K562 (cell line): ENCODE measurements around the gene ID2. TPM values are rescaled to one million over a fixed set of nuclear protein-coding genes. Genes with fewer than 3 reads are reported as not detected.

Experiments
- ATAC-seq: fragments of 200-7000 bp; cut with Tn5 transposase; 3 replicates; pipeline ENCODE4 v1.9.1; 2020; ENCODE audit warnings: moderate library complexity
- BruUV-seq: library from RNA; stranded (reverse); fragments of 400-500 nt; replicated peaks from 2 replicates; lab custom pipeline; 2021; lab: Mats Ljungman, UMichigan
- CTCF ChIA-PET: fragments of 300-600 bp; formaldehyde crosslinking; extraction: SDS; loops from one replicate; lab custom pipeline; 2021; ENCODE audit warnings: low intra/inter-chr PET ratio; lab: Yijun Ruan, JAX
- POLR2A ChIA-PET: fragments of 300-600, 350-650 bp; sonication (Branson Sonifier 250); formaldehyde crosslinking; extraction: SDS; loops from one replicate; lab custom pipeline; 2021; ENCODE audit warnings: antibody characterized with exemption, inconsistent platforms; lab: Yijun Ruan, JAX
- DNase-seq, 4 experiments: peaks; one replicate each; pipeline versions ENCODE4 v3.0.0 to v3.0.0-alpha.2; 2011 to 2018; ENCODE audit warnings: low spot score in 3 of 4, mixed read lengths in 3 of 4; ENCODE audit errors: extremely low read depth in 1 of 4
- FAIRE-seq: peaks from 2 replicates; lab custom pipeline; 2011; peaks lifted over from hg19 to GRCh38; lab: Jason Lieb, UNC
- H2AFZ ChIP-seq: 2 replicates; pipeline ENCODE4 v1.6.0; 2011; ENCODE audit warnings: low read depth, low read length, control low read depth, inconsistent platforms
- H3K27ac ChIP-seq: fragments of 200-600 bp; 3 replicates; pipeline ENCODE4 v1.8.0; 2011; ENCODE audit warnings: low read depth, mild to moderate bottlenecking, control low read depth, inconsistent platforms, low read length, moderate library complexity, mixed read lengths; ENCODE audit errors: extremely low read depth
- H3K27me3 ChIP-seq, 2 experiments: fragments of 300-600 bp in 1 of 2; 2 replicates in 1 of 2; 3 replicates in 1 of 2; pipeline versions ENCODE4 v1.6.0 to v1.8.0; 2011; ENCODE audit warnings: inconsistent platforms in 2 of 2, low read length in 2 of 2, mild to moderate bottlenecking in 1 of 2, mixed read lengths in 1 of 2, moderate library complexity in 1 of 2; ENCODE audit not compliant: control insufficient read depth in 2 of 2, insufficient read depth in 2 of 2
- H3K36me3 ChIP-seq: fragments of 300-600 bp; 3 replicates; pipeline ENCODE4 v1.8.0; 2011; ENCODE audit warnings: mild to moderate bottlenecking, low read length, inconsistent platforms; ENCODE audit not compliant: control insufficient read depth, insufficient read depth
- H3K4me1 ChIP-seq, 2 experiments: fragments of 200-600 bp in 1 of 2; replicated peaks in 1 of 2; 2 replicates in 1 of 2; 3 replicates in 1 of 2; pipeline versions ENCODE4 v1.5.1 to v1.8.0; 2011; ENCODE audit warnings: inconsistent platforms in 2 of 2, low read length in 2 of 2, mild to moderate bottlenecking in 1 of 2, mixed read lengths in 1 of 2, moderate library complexity in 1 of 2; ENCODE audit not compliant: control insufficient read depth in 2 of 2, insufficient read depth in 2 of 2
- H3K4me2 ChIP-seq: 2 replicates; pipeline ENCODE4 v1.6.1; 2011; ENCODE audit warnings: low read length, control low read depth, inconsistent platforms, mixed read lengths; ENCODE audit not compliant: insufficient read depth
- H3K4me3 ChIP-seq: fragments of 200-600 bp; sonication (generic), shearing (Covaris generic); 2 replicates; pipeline ENCODE4 v1.5.1; 2016; ENCODE audit warnings: control low read depth, inconsistent platforms
- H3K79me2 ChIP-seq: fragments of 200-600 bp; 3 replicates; pipeline ENCODE4 v1.8.0; 2011; ENCODE audit warnings: low read length, inconsistent platforms; ENCODE audit not compliant: control insufficient read depth, insufficient read depth
- H3K9ac ChIP-seq, 2 experiments: 2 replicates each; pipeline versions ENCODE4 v1.6.0 to v1.6.1; 2011; ENCODE audit warnings: low read depth in 2 of 2, low read length in 2 of 2, control low read depth in 1 of 2, inconsistent platforms in 1 of 2, mild to moderate bottlenecking in 1 of 2, mixed read lengths in 1 of 2; ENCODE audit not compliant: insufficient read depth in 1 of 2
- H3K9me1 ChIP-seq: one replicate; pipeline ENCODE4 v1.6.0; 2011; ENCODE audit warnings: inconsistent platforms, mild to moderate bottlenecking, low read length, moderate library complexity; ENCODE audit not compliant: control insufficient read depth, insufficient read depth
- H3K9me3 ChIP-seq: replicated peaks from 2 replicates; pipeline ENCODE4 v1.5.1; 2011; ENCODE audit warnings: low read depth, low read length, inconsistent platforms; ENCODE audit not compliant: control insufficient read depth, insufficient read depth
- H4K20me1 ChIP-seq: replicated peaks from 2 replicates; pipeline ENCODE4 v1.6.1; 2011; ENCODE audit warnings: low read length, inconsistent platforms, mixed read lengths; ENCODE audit not compliant: control insufficient read depth, insufficient read depth
- BMI1 ChIP-seq: fragments of 150-350 bp; IDR thresholded peaks from 2 replicates; pipeline ENCODE4 v1.6.1; 2014; ENCODE audit warnings: low read length
- CAMTA2 ChIP-seq: fragments of 250-450 bp; sonication (Bioruptor Pico); conservative IDR thresholded peaks from 2 replicates; pipeline ENCODE4 v1.5.1; 2022
- CBFA2T2 ChIP-seq: fragments of 450-650 bp; conservative IDR thresholded peaks from 2 replicates; pipeline ENCODE4 v1.6.1; 2017; ENCODE audit warnings: mild to moderate bottlenecking
- ESRRA ChIP-seq: fragments of 450-650 bp; IDR thresholded peaks from 2 replicates; pipeline ENCODE4 v1.6.1; 2014; ENCODE audit warnings: low read depth, mild to moderate bottlenecking, moderate library complexity, borderline replicate concordance
- MEF2A ChIP-seq: IDR thresholded peaks from 2 replicates; pipeline ENCODE4 v1.6.1; 2011; ENCODE audit warnings: low read depth, mild to moderate bottlenecking, low read length, moderate library complexity; ENCODE audit not compliant: control insufficient read depth
- PTTG1 ChIP-seq: fragments of 450-650 bp; IDR thresholded peaks from 2 replicates; pipeline ENCODE4 v1.6.1; 2016; ENCODE audit warnings: low read depth, mild to moderate bottlenecking, missing genetic modification characterization, missing compliant biosample characterization
- RBM17 ChIP-seq: fragments of 200-400 bp; formaldehyde crosslinking; IDR thresholded peaks from 2 replicates; pipeline ENCODE4 v1.6.1; 2017; ENCODE audit warnings: low read depth, mild to moderate bottlenecking, low read length, borderline replicate concordance
- SIX5 ChIP-seq, 2 experiments: IDR thresholded peaks; 2 replicates each; pipeline ENCODE4 v1.6.1; 2011; ENCODE audit warnings: low read length in 2 of 2, borderline replicate concordance in 1 of 2, low read depth in 1 of 2, mild to moderate bottlenecking in 1 of 2, moderate library complexity in 1 of 2; ENCODE audit not compliant: insufficient read depth in 1 of 2
- TAF9B ChIP-seq: fragments of 450-650 bp; IDR thresholded peaks from 2 replicates; pipeline ENCODE4 v1.6.1; 2018; ENCODE audit warnings: mild to moderate bottlenecking; ENCODE audit not compliant: partially characterized antibody
- XRCC4 ChIP-seq: IDR thresholded peaks from one replicate; pipeline ENCODE4 v1.6.1; 2011; ENCODE audit not compliant: insufficient read depth, insufficient read length; ENCODE audit errors: extremely low read depth
- ZNF146 ChIP-seq: IDR thresholded peaks from one replicate; pipeline ENCODE4 v1.6.1; 2018; ENCODE audit warnings: missing compliant biosample characterization; ENCODE audit not compliant: unreplicated experiment
- ZNF197 ChIP-seq: fragments of 200-800 bp; sonication (Bioruptor generic); IDR thresholded peaks from 2 replicates; pipeline ENCODE4 v1.6.1; 2016; ENCODE audit warnings: low read depth, missing genetic modification characterization, missing compliant biosample characterization
- ZNF217 ChIP-seq: sonication (generic); formaldehyde crosslinking; IDR thresholded peaks from 2 replicates; pipeline ENCODE4 v1.8.0; 2022; ENCODE audit warnings: mild to moderate bottlenecking, missing genetic modification reagents
- ZNF253 ChIP-seq: fragments of 250-450 bp; sonication (Bioruptor Pico); conservative IDR thresholded peaks from 2 replicates; pipeline ENCODE4 v1.6.1; 2021; ENCODE audit warnings: mild to moderate bottlenecking
- WGBS: fragments of 100-300 bp; shearing (Covaris generic); methylation state at CpG from one replicate; pipeline ENCODE4 v1.1.6; 2016; ENCODE audit warnings: low coverage, mixed read lengths; ENCODE audit not compliant: insufficient coverage; ENCODE audit errors: missing lambda C conversion rate; 5-methylcytosine and 5-hydroxymethylcytosine counted together
- in situ Hi-C: fragments of 300-500 bp; cut with MboI; formaldehyde crosslinking; loops from 4 replicates; pipeline ENCODE4 v1.15.0; 2018; ENCODE audit warnings: inconsistent platforms, mixed read lengths
- intact Hi-C: fragments of 100-400 bp; cut with micrococcal nuclease; formaldehyde crosslinking; loops from 2 replicates; pipeline ENCODE4 v1.14.2; 2022
- polyA plus RNA-seq, 8 experiments: library from polyadenylated mRNA; depleted of rRNA in 4 of 8; stranded (reverse) in 5 of 8; unstranded in 3 of 8; fragments of >200 nt; fragmentation: Nextera tagmentation in 2 of 8; fragmentation: Illumina TruSeq in 1 of 8; extraction: Ambion mirVana in 2 of 8; extraction: Trizol in 1 of 8; gene quantifications; 2 replicates each; pipeline versions ENCODE4 v1.2.1 to v1.2.3, GENCODE V29; 2011 to 2014; ENCODE audit warnings: inconsistent platforms in 1 of 8, missing spikeins in 1 of 8
- total RNA-seq, 7 experiments: library from RNA; depleted of rRNA in 6 of 7; stranded (reverse); fragments of >200 nt in 6 of 7; fragmentation: Illumina TruSeq in 2 of 7; extraction: Trizol in 2 of 7; gene quantifications; 2 replicates each; pipeline versions ENCODE4 v1.2.1 to v1.2.3, GENCODE V29; 2011 to 2021; ENCODE audit warnings: low replicate concordance in 1 of 7
- TF ChIP-seq, protein P1 (sequence below): fragments of 250-450 bp; sonication (Bioruptor Pico); IDR thresholded peaks from 2 replicates; pipeline ENCODE4 v1.4.0; 2020; ENCODE audit warnings: mild to moderate bottlenecking, moderate library complexity

The ID2 gene
- total and polyA plus RNA-seq, 9 of the 15 experiments (the other 6 are each of a cell fraction or from before 2014, with no cell fraction given) = 8.0 to 35.7 (median 16.6) TPM

DNA sequence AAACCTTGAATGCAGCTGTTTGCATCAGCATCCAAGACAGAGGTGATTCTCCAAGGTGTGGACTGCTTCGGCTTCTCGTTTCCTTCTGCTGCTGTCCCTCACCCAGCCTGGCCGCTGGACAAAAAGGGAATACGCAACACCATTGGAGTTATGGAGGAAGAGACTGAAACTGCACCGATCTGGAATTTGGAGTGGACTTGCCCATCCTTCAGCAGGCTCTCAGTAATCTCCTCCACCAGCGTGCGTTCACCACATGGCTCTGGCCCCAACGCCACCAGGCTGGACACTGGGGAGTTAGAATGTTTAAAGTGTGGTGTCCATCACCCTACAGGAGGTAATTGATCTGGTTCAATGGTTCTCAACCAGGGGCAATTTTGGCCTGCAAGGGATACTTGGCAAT lies 41.4 kb upstream of the ID2 start:
- peaks cover 3% of the 10 kb centered on the region for H3K9me1 ChIP-seq
- no peaks in the 10 kb centered on the region for H3K36me3 ChIP-seq
- H3K27ac ChIP-seq = no peak overlapping the region
- ChIA-PET CTCF (no interaction called here), POLR2A (interaction anchor here (1.2 to 4.0 kb wide), 2 partner anchors 8 to 42 kb away, joined by 3 to 17 read pairs; partner anchors contain the start of gene ID2)
- peaks cover 3 to 17% of the 10 kb centered on the region in 2 experiments; a peak in 3 of 5 replicates for H3K4me1 ChIP-seq
- no peak for DNase-seq
- H3K79me2 ChIP-seq = no peaks in the 10 kb centered on the region
- peaks cover 33 to 55% of the 10 kb centered on the region in 2 experiments; a peak in 4 of 5 replicates for H3K27me3 ChIP-seq
- intact Hi-C loops (no loop called here), in situ Hi-C loops (no loop called here)
- H3K4me3 ChIP-seq = no peak overlapping the region
- no peak for ATAC-seq
- no peak overlapping the region for H2AFZ ChIP-seq
- no peaks in the 10 kb centered on the region for H3K9me3 ChIP-seq
- WGBS = 23% methylated on average over 5 of the region's 8 CpGs
- no peaks in the 10 kb centered on the region for H4K20me1 ChIP-seq
- H3K4me2 ChIP-seq = no peak overlapping the region
- TF ChIP-seq MEF2A (no peak), ZNF217 (CRISPR knock-in tag) (no peak), SIX5 (IDR thresholded peaks at IDR 0.05; ENCODE audit: borderline replicate concordance in 1 of 2, insufficient read depth in 1 of 2, low read depth in 1 of 2, low read length in 2 of 2) (no peak), CAMTA2 (CRISPR knock-in tag) (no peak), XRCC4 (no peak), CBFA2T2 (no peak), ZNF253 (CRISPR knock-in tag) (no peak), BMI1 (no peak), ESRRA (no peak), RBM17 (no peak), ZNF197 (CRISPR knock-in tag) (no peak), ZNF146 (no peak), TAF9B (no peak), PTTG1 (tag) (no peak)
- TF ChIP-seq, protein P1, sequence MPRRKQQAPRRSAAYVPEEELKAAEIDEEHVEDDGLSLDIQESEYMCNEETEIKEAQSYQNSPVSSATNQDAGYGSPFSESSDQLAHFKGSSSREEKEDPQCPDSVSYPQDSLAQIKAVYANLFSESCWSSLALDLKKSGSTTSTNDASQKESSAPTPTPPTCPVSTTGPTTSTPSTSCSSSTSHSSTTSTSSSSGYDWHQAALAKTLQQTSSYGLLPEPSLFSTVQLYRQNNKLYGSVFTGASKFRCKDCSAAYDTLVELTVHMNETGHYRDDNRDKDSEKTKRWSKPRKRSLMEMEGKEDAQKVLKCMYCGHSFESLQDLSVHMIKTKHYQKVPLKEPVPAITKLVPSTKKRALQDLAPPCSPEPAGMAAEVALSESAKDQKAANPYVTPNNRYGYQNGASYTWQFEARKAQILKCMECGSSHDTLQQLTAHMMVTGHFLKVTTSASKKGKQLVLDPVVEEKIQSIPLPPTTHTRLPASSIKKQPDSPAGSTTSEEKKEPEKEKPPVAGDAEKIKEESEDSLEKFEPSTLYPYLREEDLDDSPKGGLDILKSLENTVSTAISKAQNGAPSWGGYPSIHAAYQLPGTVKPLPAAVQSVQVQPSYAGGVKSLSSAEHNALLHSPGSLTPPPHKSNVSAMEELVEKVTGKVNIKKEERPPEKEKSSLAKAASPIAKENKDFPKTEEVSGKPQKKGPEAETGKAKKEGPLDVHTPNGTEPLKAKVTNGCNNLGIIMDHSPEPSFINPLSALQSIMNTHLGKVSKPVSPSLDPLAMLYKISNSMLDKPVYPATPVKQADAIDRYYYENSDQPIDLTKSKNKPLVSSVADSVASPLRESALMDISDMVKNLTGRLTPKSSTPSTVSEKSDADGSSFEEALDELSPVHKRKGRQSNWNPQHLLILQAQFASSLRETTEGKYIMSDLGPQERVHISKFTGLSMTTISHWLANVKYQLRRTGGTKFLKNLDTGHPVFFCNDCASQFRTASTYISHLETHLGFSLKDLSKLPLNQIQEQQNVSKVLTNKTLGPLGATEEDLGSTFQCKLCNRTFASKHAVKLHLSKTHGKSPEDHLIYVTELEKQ (CRISPR knock-in tag) = no peak
- FAIRE-seq = no peak
- BruUV-seq = no TSS peak
- H3K9ac ChIP-seq = no peak overlapping the region
